Measurements from ENCODE around the gene ARHGAP4.

The ARHGAP4 gene

DNA sequence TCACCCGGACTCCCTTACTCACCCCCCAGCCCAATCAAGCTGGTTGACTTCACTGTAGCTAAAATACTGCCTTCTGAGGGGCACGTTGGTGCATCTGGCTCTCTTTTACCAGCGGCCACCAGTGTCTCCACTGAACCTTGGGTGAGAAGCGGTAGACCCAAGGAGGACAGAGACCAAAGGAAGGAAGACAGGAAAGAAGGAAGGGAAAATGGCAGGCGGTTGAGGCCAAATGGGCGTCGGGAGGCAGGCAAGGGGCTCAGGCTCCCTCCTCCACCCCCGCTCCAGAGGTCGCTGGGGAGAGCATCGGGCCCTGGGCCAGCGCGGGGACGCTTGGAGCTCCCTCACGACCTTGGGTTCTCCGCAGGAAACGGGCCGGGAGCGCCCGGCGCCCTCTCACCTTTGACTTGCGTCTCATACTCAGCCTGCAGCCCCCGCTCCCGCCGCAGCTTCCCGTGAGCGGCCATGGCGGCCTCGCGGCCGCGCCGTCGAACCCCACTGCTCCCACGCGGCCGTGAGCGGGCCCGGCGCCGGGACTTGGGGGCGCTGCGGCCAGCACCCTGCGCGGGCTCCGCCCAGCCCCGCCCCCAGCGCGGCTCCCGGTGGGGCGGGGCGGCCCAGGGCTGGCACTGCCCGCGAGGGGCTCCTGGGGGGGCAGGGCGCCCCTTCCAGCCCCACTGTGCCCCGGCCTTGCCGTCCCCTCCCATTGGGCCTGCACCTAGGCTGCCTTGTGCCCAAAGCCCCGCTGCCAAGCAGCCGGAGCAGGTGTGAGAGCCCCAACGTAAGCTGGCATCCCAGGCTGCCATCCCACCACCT is at the start of gene ARHGAP4:
Gene ARHGAP4, minus strand, starts transcription at position 526 of the 813 bp plus-strand sequence. Its CDS starts 62 bp downstream, at position 464.
- peak; percentile 26 for DNase-seq (ENCODE audit: low spot score)

DNA sequence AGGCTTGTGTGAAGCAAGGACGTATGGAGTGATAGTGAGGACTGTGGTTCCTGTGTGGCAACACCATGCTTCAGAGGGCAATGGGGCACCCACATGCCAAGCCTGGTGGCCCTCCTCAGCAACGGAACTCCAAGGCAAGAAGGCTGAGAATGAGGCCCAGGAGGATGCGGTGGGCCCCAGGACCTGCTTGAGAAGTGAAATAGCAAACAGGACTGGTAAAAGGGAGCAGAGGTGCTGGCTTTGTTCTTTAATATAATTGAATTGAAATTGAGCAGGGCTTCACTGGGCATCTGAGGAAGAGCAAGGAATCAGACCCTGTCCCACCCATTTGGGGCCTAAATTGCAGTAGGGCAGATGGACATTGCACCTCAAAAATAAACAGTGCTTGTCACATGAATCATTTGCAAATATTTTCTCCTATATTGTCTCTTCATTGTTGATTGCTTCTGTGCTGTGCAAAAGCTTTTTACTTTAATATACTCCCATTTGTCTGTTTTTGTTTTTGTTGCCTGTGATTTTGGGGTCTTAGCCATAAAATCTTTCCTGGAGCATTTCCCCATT is 48.7 kb upstream of the ARHGAP4 start:
- DNase-seq (ENCODE audit: low spot score): no peak

GRCh38 chrX:153974003-153974725 is 48.1 kb upstream of the ARHGAP4 start:
- DNase-seq (ENCODE audit: low spot score): no peak

DNA sequence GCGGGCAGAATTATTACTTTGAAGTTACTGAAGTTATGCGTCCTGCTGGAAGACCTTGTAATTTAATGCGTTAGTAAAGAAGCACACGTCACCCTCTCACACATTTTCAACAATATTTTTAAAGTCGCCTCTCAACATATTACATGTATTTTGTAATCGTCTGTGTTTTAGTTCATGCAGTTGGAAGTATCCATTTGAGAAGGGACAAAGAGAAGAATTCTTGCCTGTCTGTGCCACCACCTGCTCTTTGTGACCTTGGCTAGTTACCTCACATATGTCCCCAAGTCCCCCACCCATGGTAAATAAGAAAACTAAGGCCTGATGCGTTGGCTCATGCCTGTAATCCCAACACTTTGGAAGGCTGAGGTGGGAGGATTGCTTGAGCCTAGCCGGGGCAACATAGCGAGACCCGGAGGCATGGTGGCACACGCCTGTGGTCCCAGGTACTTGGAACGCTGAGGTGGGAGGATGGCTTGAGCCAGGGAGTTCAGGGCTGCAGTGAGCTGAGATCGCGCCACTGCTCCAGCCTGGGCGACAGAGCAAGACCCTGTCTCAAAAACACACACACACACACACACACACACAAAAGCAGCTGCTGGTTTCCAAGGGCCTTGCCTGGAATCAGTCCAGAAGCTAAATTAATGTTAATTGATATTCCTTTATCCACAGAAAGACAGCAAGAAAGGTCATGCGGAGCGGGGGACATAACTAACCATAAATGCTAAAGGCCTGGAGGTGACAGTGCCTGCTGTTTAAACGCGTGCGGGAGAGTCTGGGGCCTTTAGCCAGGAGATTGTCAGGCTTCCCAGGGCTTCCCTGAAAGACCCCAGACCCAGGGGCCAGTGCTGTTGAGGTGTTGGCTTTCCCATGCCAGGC is 47.3 kb upstream of the ARHGAP4 start:
- no peak for DNase-seq (ENCODE audit: low spot score)

DNA sequence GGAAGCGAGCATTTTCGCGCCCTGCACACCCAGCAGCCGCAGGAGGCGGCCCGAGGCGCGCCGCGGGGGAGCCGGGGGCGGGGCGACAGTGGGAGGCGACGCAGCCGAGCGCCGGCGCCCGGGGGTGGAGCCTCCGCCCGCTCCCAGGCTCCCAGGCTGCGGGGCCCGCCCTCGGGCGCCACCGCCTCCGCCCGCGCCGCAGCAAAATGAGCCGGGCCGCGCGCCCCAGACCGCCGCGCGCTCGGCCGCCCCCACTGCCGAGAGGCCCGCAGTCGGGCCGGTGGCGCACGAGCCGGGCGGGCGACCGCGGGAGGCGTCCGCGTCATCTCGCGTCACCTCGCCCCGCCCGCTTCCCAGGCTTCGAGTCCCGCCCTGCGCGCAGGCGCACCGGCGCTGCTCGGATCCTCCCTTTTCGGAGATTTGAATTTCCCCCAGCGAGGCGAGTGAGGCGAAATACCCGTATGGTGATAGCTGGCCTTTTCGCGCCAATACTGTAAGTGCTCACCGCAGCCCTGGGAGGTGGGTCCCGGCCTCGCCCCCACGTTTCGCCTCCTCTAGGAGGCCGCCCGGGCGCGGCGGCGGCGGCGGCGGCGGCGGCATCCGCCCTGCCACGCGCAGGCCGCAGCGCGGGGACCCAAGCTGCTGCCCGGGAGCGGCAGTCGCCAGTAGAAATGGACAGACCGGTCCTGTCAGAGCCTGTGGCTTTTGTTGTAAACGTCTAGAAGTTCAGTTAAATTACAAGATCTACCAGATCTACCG is 46.5 kb upstream of the ARHGAP4 start, which contains the start of gene TMEM187:
Gene TMEM187, plus strand, starts transcription at position 387 of the 759 bp plus-strand sequence. CDS start 9,309 bp downstream, outside the sequence.
- peak; percentile 92 for DNase-seq (ENCODE audit: low spot score)

DNA sequence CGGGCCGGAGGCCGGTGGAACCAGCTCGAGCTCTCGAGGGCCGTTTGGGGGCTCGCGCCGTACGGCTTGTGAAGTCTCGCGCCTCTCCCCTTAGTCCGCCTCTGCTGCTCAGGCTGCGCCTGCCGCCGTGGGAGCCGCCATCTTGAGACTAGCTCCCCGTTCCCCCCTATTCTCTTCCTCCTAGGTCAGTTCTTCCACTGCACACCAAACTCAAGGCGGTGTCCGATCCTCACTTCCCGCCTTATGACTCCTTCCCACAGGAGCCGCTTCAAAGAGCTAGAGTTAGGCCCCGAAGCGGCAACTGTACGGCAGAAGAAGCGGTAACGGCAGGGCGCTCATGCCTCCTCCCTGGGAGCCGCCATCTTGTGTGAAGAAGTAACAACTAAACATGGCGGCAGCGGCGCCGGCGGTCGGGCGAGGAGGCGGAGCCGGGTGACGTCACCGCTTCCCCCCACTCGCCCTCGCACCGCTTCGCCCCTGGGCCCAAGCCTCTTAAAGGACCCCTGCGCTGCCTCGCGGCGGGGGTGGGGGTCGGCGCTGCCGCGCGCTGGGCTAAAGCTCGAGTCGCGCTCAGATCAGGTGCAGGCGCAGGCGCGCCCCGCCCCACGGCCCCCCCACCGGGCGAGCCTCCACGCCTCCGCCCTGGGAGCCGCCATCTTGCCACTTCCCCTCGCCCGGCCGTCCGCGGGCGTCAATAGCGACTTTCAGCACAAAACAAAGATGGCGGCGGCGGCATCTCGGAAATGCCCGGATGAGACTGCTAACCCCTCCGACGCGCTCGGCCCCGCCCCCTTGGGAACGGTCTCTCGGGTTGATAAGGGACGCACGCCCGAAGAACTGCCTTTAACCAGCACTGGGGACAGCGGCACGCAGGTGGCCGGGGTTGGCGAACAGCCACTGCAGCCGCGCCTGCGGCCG is 45.6 kb upstream of the ARHGAP4 start, which contains the start of gene HCFC1:
Gene HCFC1, minus strand, starts transcription at position 369 of the 918 bp plus-strand sequence. CDS start 978 bp downstream, outside the sequence.
- DNase-seq (ENCODE audit: low spot score): peak; percentile 92

GRCh38 chrX:153971124-153971449 is 45.0 kb upstream of the ARHGAP4 start:
- peak; percentile 93 for DNase-seq (ENCODE audit: low spot score)

GRCh38 chrX:153970357-153971123 is 44.5 kb upstream of the ARHGAP4 start:
- peak; percentile 54 for DNase-seq (ENCODE audit: low spot score)

- peak; percentile 20 for DNase-seq (ENCODE audit: low spot score)
Measured at GRCh38 chrX:153969904-153970356, 43.9 kb upstream of the ARHGAP4 start.

DNA sequence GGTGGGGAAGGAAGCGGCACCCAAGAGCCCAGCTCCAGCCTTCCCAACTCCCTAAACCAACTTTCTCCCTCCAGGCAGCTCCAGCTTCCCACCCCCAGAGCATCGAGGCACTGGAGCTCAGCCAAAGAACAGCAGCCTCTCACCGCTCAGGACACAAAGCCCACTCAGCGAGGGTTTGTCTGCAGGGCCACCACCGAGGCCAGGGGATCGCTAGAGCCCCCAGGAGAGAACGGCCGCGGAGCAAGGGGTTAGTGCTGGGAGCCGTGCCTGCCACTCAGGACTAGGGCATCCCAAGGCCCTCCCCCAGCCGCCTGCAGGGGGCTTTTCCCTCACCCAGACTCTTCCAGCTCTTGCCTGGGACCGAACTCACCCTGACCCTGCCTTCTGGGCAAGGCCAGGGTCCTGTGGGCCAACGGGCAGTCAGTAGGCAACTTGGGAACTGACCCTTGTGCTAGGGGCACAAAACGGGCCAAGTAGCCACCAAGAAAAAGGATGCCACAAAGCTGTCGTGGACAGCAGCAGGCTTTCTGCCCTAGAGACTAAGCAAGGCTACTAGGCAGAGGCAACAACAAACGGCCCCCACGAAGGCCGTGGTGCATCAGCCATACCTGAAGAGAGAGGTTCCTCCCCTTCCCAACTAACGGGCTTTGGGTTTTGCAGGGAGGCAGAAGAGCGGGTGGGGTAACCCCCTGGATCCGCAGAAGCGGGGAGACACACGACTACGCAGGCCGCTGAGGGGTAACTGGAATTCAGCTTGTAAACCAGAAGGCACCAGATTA is 43.2 kb upstream of the ARHGAP4 start:
- DNase-seq (ENCODE audit: low spot score): no peak

DNA sequence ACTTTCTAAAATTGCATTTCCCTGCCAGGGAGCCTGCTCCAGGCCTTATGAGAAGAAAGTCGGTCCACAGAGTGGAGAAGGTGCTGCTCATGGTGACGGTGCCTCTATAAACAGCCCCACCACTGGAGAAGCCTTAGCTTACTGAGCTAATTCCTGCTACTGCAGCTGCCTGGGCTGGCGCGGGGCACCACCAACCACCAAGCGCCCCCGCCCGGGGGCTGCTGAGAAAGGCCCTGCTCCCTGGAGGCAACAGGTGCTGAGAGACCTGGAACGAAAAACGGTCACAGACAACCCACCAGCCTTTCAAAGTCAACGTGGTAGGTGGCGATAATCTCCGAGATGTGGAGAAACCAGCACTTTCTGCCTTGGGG is 42.7 kb upstream of the ARHGAP4 start:
- DNase-seq (ENCODE audit: low spot score): no peak

DNA sequence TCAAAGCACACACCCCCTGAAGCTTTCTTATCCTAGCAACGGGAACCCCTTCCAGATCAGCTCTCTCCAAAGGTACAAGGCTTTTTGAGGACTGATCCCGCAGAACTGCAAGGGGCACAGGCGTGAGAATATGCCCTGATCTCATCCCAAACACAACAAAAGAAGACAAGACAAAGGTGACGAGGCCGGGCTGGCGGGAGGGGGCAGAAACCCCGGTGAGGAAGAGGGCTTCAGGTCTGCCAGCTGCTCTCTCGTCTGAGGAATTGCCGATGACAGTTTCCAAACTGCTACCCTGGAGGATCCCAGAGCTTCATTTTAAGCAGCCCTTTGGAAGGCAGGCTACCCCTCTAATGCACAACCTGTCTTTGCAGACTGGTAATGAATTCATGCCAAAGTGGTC is 42.2 kb upstream of the ARHGAP4 start:
- DNase-seq (ENCODE audit: low spot score): no peak

- DNase-seq (ENCODE audit: low spot score): no peak
Measured at GRCh38 chrX:153967536-153968224, 41.6 kb upstream of the ARHGAP4 start.

DNA sequence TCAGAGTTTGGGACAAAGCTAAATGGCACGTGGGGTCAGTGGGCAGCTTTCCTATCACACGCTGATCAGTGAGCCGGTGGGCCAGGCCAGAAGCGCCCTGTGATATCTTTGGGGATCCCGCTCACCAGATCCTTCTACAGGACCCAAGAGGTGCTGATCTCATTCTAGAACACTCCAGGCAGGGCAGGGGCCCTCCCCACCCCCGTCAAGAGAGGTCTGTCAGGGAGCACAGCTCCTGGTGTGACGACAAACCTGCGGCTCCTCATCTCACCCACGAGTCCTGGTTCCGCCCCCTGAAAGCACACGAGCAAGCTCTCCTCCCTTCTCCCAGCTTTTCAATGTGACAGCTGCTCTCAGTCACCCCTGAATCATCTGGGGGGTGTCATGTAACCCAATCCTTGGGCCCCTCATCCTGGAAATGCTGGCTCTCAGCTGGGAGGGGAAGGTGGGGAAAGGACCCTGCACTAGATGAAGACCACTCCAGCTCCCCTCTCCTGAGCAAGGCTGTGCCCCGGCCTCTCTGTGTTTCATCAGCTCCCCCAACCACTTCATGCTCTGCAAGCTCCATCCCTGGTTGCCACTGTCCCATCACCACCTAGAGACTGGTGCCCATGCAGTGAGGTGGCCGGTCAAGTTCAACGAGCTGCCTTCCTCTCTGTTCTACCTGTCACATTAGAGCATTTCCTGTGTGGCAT is 40.9 kb upstream of the ARHGAP4 start:
- no peak for DNase-seq (ENCODE audit: low spot score)

GRCh38 chrX:153966283-153966688 is 40.2 kb upstream of the ARHGAP4 start:
- DNase-seq (ENCODE audit: low spot score): no peak

- DNase-seq (ENCODE audit: low spot score): no peak
Measured at GRCh38 chrX:153965406-153965805, 39.3 kb upstream of the ARHGAP4 start.

- DNase-seq (ENCODE audit: low spot score): no peak
Measured at GRCh38 chrX:153964105-153964504, 38.0 kb upstream of the ARHGAP4 start.

All from kidney tubule cell (primary cell).